Stimulated activated CD8-positive, alpha-beta memory T cell treated with anti-CD3 and anti-CD28 coated beads, Interleukin-15, amount 100 ng/mL, for 4 hours (primary cell): ENCODE results near the gene BLNK.
A peak's percentile ranks its signal among the peaks of the same experiment; 100 is the strongest.

Source experiments
- DNase-seq, 2 donors: peaks; one replicate each; pipeline ENCODE4 v3.0.0-alpha.2; 2020; ENCODE audit warnings: low read depth in 2 of 2

Gene BLNK

DNA sequence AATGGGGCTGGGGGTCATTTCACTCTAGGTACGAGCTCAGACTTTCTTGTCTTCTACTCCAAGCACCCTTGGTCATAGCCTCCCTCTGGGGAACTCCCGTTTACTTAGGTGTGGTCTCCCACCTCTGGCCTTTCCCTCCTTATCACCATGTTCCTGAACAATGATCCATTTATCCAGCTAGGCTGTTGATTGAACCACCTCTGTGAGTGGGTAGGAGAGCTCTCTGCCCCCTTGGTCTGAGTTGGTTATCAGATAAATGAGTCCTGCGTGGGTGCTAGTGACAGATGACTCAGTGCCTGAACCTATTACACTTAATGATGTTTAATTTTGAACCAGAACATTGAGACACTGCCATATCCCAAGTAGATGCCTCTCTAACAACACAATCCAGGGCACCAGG, 9.4 kb downstream of the BLNK start:
- no peak for DNase-seq

DNA sequence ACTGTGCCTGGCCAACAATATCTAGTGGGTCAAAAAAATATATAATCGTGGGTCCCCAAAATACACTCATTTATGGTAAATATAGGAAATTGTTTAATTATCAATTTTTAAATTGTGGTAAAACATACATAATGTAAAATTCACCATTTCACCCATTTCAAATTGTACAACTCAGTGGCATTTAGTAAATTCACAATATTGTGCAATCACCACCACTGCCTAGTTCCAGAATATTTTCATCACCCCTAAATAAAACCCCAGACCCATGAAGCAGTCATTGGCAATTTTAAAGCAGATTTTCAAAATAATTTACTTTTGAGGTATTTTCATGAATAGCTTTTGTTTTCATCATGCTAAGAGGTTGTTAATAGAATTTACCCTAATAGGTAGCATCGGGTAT, 10.2 kb downstream of the BLNK start:
- DNase-seq, result no peak

DNA sequence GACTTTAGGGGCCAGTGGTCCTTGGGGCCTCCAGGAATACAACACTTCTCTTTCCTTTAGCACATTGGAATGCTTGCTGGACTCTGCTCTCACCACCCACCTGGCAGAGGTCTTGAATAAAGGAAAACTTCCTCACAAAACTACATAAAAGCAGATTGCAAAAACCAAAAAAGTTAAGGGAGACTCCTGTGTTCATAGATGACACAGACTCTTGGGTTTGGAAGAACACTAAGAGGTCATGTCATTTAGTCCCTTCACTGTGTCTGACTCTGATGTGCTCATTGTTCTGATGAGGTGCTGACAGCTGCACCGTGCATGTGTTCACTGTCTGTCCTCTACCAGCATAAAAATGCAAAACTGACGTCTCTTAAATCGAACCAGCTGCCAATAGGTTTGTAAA, 11.4 kb downstream of the BLNK start:
- DNase-seq, result no peak

DNA sequence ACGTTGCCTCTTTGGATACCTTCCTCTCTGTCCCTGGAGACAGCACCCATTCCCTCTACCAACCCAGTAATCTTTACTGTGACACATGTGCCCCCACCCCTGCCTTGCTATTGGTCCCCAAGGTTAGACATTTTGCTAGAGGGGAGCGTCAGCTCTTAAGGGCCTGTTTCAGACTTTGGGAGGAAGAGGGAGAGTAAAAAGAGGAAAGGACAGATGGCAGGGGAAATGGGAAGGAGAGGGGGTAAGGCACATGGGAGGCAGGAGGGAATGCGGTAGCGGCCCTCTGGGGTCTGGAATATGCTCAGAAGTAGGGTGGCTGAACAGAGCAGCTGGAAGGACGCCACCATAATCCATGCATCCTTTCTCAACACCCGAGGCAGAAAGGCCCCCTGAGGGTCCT, 12.2 kb downstream of the BLNK start:
- no peak for DNase-seq

DNA sequence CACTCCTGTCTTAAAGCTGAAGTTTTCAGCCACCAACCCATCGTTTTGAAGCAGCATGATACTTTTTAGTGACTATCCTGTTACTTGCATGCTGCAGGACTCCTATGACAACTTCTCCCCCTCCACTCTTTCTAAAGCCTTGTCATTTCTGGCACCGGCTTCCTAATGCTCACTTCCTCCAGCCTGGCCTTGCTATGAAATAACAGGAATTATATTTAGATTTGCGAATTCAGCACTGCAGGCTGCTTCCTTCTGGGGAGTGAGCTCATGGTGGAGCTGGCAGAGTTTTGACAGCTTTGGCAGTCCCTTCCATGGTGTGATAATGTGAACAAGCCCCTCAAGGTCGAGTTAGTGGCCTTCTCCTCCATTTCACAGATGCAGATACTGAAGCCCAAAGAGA, 13.4 kb downstream of the BLNK start:
- no peak for DNase-seq

DNA sequence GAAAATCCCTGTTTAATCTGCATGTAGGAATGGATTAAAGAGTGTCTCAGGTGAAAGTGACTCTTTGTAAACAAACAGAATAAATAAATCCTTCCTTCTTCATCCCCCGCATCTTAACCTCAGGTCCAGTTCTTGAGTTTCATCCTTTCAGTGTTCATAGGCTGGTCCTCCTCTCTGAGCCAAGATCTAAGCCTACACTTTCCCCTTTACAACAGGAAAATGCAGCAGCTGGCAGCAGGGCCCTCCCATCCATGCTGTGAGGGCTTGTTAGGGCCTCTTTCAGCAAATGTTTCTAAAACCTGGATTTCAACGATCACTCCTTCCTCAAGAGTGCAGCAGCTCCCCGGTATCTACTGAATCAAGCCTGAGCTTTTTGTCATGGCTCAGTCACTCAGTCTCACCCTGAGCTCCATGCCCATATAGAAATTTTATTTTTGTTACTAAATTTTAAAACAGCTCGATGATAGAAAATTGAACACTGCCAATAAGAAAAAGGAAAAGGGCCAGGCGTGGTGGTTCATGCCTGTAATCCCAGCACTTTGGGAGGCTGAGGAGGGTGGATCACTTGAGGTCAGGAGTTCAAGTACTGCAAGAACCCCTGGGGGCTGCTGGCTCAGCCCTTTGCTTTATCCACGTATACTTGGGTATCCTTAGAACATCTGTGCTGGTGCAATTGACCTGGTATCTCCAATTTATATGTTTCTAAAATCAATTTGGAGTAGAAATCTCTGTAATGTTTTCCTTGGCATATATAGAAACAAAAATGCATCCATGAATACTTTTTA, 15.6 kb downstream of the BLNK start:
- no peak for DNase-seq

DNA sequence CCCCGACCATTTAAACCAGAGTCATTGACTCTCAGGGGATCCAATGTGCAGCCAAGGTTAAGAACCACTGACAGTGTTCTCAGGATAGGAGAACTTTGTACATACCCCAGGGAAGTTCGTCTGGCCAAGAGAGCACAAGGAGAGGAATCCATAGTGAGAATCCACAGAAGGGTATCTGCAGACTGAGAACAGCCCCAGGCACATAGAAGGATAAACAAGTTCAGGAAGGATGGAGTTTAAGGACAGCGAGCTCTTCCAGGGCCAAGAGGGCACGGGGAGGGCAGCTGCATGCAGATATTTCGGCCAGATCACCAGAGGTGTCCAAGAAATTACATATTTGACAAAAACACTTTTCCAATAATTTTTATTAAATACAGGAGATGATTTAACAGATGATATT, 16.4 kb downstream of the BLNK start:
- no peak for DNase-seq

DNA sequence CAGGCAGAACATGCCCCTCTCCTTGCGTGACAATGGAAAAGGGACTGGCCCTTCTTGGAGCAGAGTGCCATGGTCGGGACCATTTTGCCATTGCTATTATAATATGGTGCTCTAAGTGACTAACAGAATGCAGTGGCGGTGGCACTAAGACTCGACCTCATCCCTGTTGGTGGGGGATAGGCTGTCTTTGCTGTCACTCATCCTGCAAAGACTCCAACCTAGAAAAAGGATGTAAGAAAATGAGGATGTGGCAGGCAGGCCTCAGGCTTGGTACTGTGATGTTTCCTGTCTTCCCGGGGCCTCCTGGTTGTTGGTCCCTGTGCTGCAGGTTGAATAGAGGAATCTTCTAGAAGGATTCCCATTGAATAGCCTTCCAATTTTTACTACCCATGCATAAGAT, 18.6 kb downstream of the BLNK start:
- no peak for DNase-seq

DNA sequence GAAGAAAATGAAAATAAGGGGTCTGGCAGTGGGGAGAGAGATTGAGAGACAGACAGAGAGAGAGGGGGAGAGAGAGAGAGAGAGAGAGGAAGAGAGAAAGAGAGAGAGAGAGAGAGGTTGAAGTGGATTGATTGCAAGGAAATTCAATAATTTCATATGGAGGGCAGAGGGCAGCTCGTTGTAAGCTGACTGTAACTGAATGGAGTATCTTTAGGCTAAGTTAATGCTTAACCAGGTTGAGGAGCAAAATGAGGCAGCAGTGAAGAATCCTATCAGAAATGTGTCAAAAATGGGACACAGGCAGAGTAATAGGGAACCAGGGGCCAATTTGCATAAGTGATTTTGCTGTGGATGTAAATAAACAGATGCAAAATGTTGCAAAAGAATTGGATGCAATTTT, 21.0 kb downstream of the BLNK start:
- DNase-seq, result no peak

DNA sequence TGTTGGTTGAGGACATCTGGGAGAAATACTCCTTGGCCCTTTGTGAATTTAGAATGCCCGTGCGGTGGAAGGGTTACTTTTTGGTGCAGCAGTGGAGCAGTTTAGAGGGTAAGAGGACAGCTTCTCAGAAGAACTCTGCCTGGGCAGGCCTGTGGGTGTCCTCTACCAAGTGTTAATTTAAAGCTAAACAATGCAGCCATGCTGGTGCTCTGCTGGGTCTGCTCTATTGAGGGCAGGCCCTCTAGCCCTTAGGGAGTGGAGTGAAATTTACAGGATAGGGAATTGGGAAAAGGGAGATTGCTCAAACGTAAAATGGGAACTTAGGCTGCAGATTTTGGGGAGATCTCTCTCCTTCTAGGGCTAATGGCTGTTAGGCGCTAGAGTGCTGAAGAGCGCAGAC, 22.1 kb downstream of the BLNK start:
- no peak for DNase-seq

DNA sequence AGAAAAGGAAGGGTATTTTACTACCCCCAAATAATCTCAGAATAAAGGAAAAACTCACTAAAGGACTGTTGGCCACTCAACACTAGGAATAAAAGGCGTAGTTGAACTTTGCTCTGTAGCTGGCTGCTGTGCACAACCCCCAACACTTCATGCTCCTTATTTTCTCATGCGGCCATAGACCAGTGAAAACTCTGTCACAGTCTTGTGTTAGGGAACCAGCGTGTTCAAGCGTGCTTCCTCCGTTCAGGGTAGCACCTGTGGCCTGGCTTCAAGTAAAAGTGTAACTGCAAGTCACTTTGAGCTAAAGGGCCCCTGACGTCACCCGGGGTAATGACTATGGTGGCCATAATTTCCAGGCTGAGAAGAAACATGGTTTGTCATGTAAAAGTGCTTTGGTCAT, 27.0 kb downstream of the BLNK start:
- DNase-seq, result no peak

DNA sequence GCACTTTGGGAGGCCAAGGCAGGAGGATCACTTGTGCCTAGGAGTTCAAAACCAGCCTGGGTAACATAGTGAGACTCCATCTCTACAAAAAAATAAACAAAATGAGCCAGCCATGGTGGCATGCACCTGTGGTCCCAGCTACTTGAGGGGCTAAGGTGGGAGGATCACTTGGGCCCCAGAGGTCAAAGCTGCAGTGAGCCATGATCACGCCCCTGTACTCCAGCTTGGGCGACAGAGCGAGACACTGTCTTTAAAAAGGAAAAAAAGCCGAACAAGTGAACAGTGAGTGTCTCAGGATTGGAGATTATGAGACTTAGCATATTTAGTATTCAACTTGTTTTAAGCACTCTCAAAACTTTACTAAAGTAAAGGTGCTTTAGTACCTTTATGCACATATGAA, 28.1 kb downstream of the BLNK start:
- DNase-seq, result no peak

DNA sequence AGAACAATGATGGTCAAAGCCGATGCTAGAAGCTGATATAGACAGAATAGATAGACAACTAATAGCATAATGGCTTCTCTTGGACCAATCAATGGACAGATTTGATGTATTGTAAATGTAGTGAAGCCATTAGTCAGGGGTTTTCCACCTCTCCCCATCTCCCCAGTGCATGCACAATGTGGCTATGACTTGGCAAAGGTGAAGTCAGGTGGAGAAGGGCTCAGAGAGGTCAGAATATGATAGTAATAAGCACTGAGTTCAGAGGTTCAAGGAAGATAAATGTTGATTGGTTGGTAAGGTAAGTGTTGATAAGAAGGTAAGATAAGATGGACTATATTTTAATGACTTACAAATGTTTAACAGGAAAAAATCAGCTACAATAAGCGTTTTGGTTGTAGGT, 28.5 kb downstream of the BLNK start:
- no peak for DNase-seq

DNA sequence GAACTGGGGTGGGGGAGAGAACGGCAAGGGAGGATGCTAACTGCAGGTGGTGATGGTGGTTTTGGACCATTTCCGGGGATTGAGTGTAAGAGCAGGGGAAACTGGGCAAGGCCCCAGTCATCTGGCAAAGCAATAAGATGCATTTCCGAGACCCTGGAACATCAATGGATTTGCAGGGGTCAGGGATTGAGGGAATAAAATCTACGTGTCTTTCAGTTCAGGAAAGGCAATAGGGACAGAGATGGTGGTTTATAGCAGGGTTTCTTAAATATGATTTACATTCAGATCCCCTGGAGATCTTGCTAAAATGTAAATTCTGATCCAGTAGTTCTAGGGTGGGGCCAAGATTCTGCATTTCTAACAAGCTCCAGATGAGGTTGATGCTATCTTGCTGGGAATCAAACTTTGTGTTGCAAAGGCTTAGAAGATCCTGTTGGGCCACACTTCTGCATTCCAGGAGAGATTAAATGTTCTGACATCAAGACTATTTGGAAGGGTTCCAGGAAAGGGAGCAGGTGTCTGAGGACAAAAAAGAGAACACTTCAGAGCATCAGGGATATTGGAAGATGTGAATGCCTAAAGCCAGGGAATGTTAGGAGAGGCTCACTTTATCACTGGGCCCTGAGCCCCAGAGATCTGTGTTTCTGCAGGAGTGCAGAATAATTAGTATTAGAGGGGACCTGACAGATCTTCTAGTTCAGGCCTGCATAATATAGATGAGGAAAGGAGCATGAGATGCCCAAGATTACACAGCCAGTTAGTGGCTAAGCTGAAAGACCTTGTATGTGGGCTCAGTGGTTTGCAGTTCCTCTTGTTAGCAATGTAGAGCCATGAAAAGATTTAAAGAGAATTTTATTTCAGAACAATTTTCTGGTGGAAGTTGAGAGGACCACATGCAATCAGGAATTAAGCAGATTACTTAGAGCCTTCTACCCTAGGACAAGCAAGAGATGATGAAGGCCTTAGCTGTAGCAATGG, 32.4 kb downstream of the BLNK start:
- DNase-seq, result no peak

DNA sequence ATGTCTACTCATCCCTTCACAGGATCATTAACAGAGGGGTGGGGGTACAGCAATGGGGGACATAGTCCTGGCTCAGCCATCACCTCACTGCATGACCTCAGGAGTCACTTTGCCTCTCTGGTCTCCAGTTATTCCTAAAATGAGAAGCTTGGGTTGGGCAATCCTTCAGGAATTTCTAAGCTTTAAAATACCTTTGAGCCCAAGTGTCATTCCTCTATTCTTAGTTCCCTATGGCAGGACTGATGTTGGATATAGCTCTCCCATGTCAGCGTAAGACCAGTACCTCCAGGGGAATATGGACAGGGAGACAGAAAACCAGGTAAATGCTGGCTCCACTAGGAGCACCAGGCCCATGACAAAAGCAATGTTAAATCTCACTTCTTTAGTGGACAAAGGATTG, 34.5 kb downstream of the BLNK start:
- DNase-seq, result no peak

DNA sequence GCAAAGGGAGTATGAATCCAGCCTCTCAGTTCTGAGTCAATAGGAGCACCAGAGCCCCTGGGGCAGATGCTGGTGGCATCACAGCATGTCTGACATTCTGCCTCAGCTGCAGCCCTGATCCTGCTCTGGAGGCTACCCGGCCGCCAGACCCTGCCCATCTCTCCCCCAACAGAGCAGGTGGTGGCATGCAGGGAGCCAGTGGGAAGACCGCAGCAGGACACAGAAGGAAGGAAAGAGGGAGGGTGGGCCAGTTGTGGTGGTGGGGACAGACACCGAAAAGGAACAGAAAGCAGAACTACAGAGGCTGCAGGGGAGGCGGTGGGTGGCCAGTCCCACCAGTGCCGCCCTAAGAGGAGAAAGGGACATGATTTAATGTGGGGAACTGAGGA, 35.3 kb downstream of the BLNK start:
- DNase-seq, result no peak

DNA sequence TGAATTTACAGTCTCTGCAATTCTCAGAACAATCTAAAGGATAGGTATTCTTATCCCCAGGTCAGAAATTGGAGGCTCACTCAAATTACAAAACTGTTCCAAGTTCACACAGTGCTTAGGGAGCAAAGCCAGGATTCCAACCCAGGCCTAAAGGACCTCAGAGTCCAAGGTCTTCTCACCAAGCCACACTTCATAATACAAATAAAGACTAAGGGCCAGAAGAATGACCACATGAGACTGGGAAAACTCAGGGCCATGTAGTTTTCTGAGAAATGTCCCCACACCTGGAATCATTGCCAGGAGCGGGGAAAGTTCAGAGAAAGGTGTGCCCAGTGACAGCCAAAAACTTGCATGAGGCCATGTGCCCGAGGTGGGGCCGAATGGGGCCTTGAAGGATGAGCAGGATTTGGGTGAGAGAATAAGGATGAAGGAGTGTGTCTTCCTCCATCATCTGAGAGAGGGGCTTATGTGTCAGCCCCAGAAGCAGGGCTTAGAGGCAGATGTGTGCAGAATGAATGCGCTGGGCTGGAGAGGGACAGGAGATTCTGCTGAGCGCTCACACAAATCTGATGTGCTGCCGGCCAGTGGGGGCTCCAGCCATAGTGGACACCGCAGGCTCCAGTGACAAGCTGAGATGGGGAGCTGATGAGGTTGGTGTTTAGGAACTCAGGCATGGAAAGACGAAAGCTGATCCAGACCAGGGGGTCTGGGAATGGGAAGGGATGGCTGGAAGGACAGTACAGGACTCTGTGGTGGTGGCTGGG, 35.9 kb downstream of the BLNK start:
- no peak for DNase-seq

DNA sequence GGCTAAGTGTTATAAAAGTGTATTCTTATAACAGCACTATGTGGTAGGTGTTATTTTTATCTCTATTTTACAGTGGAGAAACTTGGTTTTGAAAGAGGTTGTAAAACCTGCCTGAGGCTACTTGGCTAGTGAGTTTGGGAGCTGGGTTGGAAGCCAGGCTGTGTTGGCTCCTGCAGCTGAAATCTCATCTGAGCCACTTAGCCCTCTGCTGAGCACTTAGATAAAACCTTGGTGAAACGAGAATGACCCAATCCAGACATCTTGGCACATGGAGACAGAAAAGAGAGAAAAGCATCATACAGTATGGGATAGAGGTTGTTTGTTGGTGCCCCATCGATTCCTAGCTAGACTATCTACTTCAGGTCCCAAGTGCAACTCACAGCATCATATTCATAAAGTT, 37.4 kb downstream of the BLNK start:
- DNase-seq, result no peak

DNA sequence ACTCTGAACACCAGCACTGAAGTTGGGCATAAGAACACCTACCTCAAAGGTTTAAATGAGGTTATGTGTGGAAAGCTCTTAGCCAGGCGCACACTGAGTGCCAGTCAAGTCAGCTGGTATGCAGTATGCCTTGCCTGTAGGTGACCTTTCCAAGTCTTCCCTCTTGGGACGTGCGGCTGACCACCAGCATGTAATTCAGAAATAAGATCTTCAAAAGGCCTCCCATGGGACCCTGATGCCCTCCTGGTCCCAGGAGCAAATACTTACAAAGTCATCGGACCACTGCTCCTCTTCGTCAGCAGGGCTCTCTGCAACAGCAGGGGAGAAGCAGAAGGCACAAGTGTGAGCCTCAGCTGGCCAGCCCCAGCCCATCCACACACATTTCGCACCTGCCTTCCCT, 40.8 kb downstream of the BLNK start:
- no peak for DNase-seq

DNA sequence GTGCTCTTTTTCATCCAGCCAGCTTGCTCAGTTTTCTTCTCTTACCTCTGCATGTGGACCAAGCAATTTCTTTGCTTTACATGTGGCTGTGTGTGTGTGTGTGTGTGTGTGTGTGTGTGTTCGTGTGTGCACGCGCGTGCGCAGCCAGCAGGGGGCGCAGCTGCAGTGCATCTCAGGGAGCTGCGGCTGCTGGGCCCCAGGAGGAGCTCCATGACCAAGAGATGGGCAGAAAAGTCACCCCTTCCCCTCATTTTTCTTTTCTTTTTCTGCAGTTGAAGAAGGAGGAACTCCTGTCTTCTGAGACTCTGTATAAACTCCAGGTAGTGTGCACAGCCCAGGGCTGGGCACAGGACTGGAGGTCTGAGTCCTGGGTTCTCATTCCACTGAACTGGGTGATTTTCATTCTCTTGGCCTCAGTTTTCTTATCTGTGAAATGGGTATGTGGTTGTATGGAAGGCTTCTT, 41.8 kb downstream of the BLNK start:
- DNase-seq, result peak; percentile 17 to 20

DNA sequence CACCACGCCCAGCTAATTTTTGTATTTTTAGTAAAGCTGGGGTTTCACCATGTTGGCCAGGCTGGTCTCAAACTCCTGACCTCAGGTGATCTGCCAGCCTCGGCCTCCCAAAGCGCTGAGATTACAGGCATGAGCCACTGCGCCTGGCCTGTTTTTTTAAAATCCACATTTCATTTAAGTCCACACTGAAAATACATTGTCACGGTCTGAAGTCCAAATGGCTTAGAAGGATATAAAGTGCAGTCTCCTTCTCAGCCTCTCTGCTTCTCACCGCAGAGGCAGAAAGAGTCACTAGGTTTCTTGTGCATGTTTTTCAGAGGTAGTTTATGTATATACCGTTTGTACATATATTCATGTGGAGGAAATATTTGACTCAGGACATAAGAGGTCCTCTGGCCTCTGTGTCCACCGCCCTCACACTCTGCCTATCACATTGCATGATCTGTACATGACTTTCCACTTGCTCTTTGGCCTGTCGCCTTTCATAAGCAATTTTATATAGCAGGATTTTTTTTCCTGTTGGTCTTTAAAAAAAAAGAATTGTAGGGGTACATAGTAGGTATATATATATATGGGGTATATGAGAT, 42.9 kb downstream of the BLNK start:
- DNase-seq, result no peak

DNA sequence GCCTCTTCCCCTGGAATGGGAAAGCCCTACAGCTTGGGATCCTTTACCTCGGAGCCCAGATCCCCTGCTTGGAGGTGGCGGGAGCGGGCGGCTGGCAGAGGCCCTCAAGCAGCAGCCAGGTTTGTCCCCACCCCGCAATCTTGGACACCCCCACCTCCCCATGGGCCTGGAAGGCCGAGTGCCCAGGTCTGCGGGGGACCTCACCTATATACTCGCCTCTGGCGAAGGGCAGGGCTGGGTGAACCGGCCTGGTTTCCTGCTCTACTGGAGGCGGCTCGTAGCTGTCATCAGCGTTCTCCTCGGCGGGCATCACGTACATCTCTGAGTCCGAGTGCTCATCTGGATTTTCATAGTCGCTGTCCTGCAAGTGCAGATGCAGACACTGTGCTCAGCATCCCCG, 44.2 kb downstream of the BLNK start:
- DNase-seq, result no peak
